K562 (cell line): ENCODE data around the gene ADAT1. TPM values are rescaled to one million over a fixed set of nuclear protein-coding genes. Genes with fewer than 3 reads are reported as not detected.

Experiments
- AFF1 ChIP-seq, 2 experiments: fragments of 450-650 bp; IDR thresholded peaks; 2 replicates each; pipeline ENCODE4 v1.6.1; 2018; ENCODE audit warnings: mild to moderate bottlenecking in 2 of 2, low read depth in 1 of 2; ENCODE audit not compliant: partially characterized antibody in 2 of 2
- ARID1B ChIP-seq: fragments of 450-650 bp; IDR thresholded peaks from 2 replicates; pipeline ENCODE4 v1.6.1; 2016; ENCODE audit warnings: antibody characterized with exemption, mild to moderate bottlenecking, inconsistent platforms
- CREBBP ChIP-seq: IDR thresholded peaks from one replicate; pipeline ENCODE4 v1.6.1; 2012; ENCODE audit warnings: low read depth, mild to moderate bottlenecking, control low read depth, inconsistent platforms, low read length
- ESRRA ChIP-seq: fragments of 450-650 bp; IDR thresholded peaks from 2 replicates; pipeline ENCODE4 v1.6.1; 2014; ENCODE audit warnings: low read depth, mild to moderate bottlenecking, moderate library complexity, borderline replicate concordance
- NBN ChIP-seq: fragments of 450-650 bp; IDR thresholded peaks from 2 replicates; pipeline ENCODE4 v1.6.1; 2016; ENCODE audit warnings: low read depth, mild to moderate bottlenecking
- NCOR1 ChIP-seq: fragments of 450-650 bp; IDR thresholded peaks from 2 replicates; pipeline ENCODE4 v1.6.1; 2016; ENCODE audit warnings: mild to moderate bottlenecking, moderate library complexity
- NKRF ChIP-seq: fragments of 450-650 bp; IDR thresholded peaks from 2 replicates; pipeline ENCODE4 v1.6.1; 2016; ENCODE audit warnings: borderline replicate concordance
- NR3C1 ChIP-seq: sonication (generic); formaldehyde crosslinking; IDR thresholded peaks from 2 replicates; pipeline ENCODE4 v1.8.1; 2022; ENCODE audit warnings: missing genetic modification reagents
- POLR2AphosphoS2 ChIP-seq: IDR thresholded peaks from 2 replicates; pipeline ENCODE4 v1.6.1; 2012; ENCODE audit warnings: low read length, improper control_type of control experiment
- PTBP1 ChIP-seq: fragments of 200-400 bp; formaldehyde crosslinking; IDR thresholded peaks from 2 replicates; pipeline ENCODE4 v1.6.1; 2017; ENCODE audit warnings: low read depth, low read length
- RBM17 ChIP-seq: fragments of 200-400 bp; formaldehyde crosslinking; IDR thresholded peaks from 2 replicates; pipeline ENCODE4 v1.6.1; 2017; ENCODE audit warnings: low read depth, mild to moderate bottlenecking, low read length, borderline replicate concordance
- SIN3A ChIP-seq, 2 experiments: fragments of 150-350 bp in 1 of 2; IDR thresholded peaks; 2 replicates each; pipeline ENCODE4 v1.6.1; 2011 to 2016; ENCODE audit warnings: borderline replicate concordance in 2 of 2, low read depth in 2 of 2, low read length in 2 of 2, mild to moderate bottlenecking in 2 of 2, moderate library complexity in 2 of 2; ENCODE audit not compliant: control insufficient read depth in 1 of 2
- TEAD1 ChIP-seq, 2 experiments: fragments of 450-650 bp in 1 of 2; sonication (generic) in 1 of 2; formaldehyde crosslinking; IDR thresholded peaks; 2 replicates each; pipeline versions ENCODE4 v1.4.0 to v1.8.0; 2020 to 2022; ENCODE audit warnings: mild to moderate bottlenecking in 2 of 2, missing genetic modification reagents in 1 of 2
- XRCC3 ChIP-seq: fragments of 450-650 bp; IDR thresholded peaks from 2 replicates; pipeline ENCODE4 v1.6.1; 2017; ENCODE audit warnings: mild to moderate bottlenecking, moderate library complexity
- YY1 ChIP-seq, 3 experiments: IDR thresholded peaks; 2 replicates each; pipeline ENCODE4 v1.6.1; 2011; ENCODE audit warnings: low read length in 2 of 3, mild to moderate bottlenecking in 2 of 3, moderate library complexity in 2 of 3, borderline replicate concordance in 1 of 3, control low read depth in 1 of 3, low read depth in 1 of 3; ENCODE audit not compliant: insufficient read depth in 3 of 3, insufficient replicate concordance in 2 of 3, control insufficient read depth in 1 of 3, insufficient read length in 1 of 3; ENCODE audit errors: extremely low read depth in 1 of 3
- ZBTB26 ChIP-seq: fragments of 450-650 bp; formaldehyde crosslinking; IDR thresholded peaks from 2 replicates; pipeline ENCODE4 v1.4.0; 2022; ENCODE audit warnings: missing genetic modification characterization
- ZFP1 ChIP-seq: fragments of 450-650 bp; formaldehyde crosslinking; IDR thresholded peaks from 2 replicates; pipeline ENCODE4 v1.4.0; 2020; ENCODE audit warnings: mild to moderate bottlenecking, mixed read lengths
- ZNF263 ChIP-seq: sonication (generic); formaldehyde crosslinking; IDR thresholded peaks from 2 replicates; pipeline ENCODE4 v1.8.0; 2022; ENCODE audit warnings: mild to moderate bottlenecking, missing genetic modification reagents, borderline replicate concordance
- ZNF75A ChIP-seq: fragments of 450-650 bp; formaldehyde crosslinking; IDR thresholded peaks from 2 replicates; pipeline ENCODE4 v1.4.0; 2020; ENCODE audit warnings: mild to moderate bottlenecking
- polyA plus RNA-seq, 8 experiments: library from polyadenylated mRNA; depleted of rRNA in 4 of 8; stranded (reverse) in 5 of 8; unstranded in 3 of 8; fragments of >200 nt; fragmentation: Nextera tagmentation in 2 of 8; fragmentation: Illumina TruSeq in 1 of 8; extraction: Ambion mirVana in 2 of 8; extraction: Trizol in 1 of 8; gene quantifications; 2 replicates each; pipeline versions ENCODE4 v1.2.1 to v1.2.3, GENCODE V29; 2011 to 2014; ENCODE audit warnings: inconsistent platforms in 1 of 8, missing spikeins in 1 of 8
- total RNA-seq, 7 experiments: library from RNA; depleted of rRNA in 6 of 7; stranded (reverse); fragments of >200 nt in 6 of 7; fragmentation: Illumina TruSeq in 2 of 7; extraction: Trizol in 2 of 7; gene quantifications; 2 replicates each; pipeline versions ENCODE4 v1.2.1 to v1.2.3, GENCODE V29; 2011 to 2021; ENCODE audit warnings: low replicate concordance in 1 of 7

ADAT1 gene
- total and polyA plus RNA-seq, 9 of the 15 experiments (the other 6 are each of a cell fraction or from before 2014, with no cell fraction given): 16.0 to 36.7 (median 28.2) TPM

GRCh38 chr16:75555707-75556430, 67.2 kb downstream of the ADAT1 start, which contains the start of gene TMEM231 (continued):
- TF ChIP-seq POLR2AphosphoS2 (no peak), ARID1B (no peak), ZBTB26 (CRISPR knock-in tag) (no peak), NBN (no peak), TEAD1 (CRISPR knock-in tag; IDR thresholded peaks at IDR 0.05) (no peak), NKRF (peak; percentile 90), PTBP1 (no peak), ZNF75A (no peak), ZNF263 (CRISPR knock-in tag) (0 out of 2 replicates have a peak, but pooled peaks have one; percentile 9), SIN3A (IDR thresholded peaks at IDR 0.05; ENCODE audit: borderline replicate concordance in 2 of 2, control insufficient read depth in 1 of 2, low read depth in 2 of 2, low read length in 2 of 2) (peak; percentile 57 to 86; a peak in 2 of 4 replicates), NCOR1 (no peak), CREBBP (no peak), XRCC3 (no peak), ZFP1 (no peak), YY1 (IDR thresholded peaks at IDR 0.05; ENCODE audit: borderline replicate concordance in 1 of 3, control insufficient read depth in 1 of 3, extremely low read depth in 1 of 3, insufficient read depth in 3 of 3, insufficient read length in 1 of 3, insufficient replicate concordance in 2 of 3, low read depth in 1 of 3, low read length in 2 of 3) (peak in 2 of 3 experiments; percentile 70 to 76), RBM17 (no peak), AFF1 (IDR thresholded peaks at IDR 0.05; ENCODE audit: low read depth in 1 of 2, partially characterized antibody in 2 of 2) (no peak), NR3C1 (CRISPR knock-in tag) (peak; percentile 77; the same call in 1 of the 2 replicates), ESRRA (no peak)
